Measurements from ENCODE around the gene NME7.
"Not testable (repeated sequence)": the region's sequence is repeated elsewhere in the genome, so short reads cannot be mapped to it uniquely, and the experiment has no call there.

Gene NME7

GRCh38 chr1:169212088-169212487, 155.5 kb downstream of the NME7 start:
- no peak for DNase-seq

- no peak for DNase-seq
Measured at GRCh38 chr1:169207797-169208520, 159.6 kb downstream of the NME7 start.

- DNase-seq, result no peak
Measured at GRCh38 chr1:169204157-169204556, 163.4 kb downstream of the NME7 start.

- no peak for DNase-seq
Measured at GRCh38 chr1:169202791-169203665, 164.6 kb downstream of the NME7 start.

GRCh38 chr1:169201084-169201619, 166.4 kb downstream of the NME7 start:
- no peak for DNase-seq

- DNase-seq, result no peak
Measured at GRCh38 chr1:169200319-169200718, 167.3 kb downstream of the NME7 start.

GRCh38 chr1:169196581-169196980, 171.0 kb downstream of the NME7 start:
- no peak for DNase-seq

GRCh38 chr1:169196161-169196560, 171.4 kb downstream of the NME7 start:
- DNase-seq, result no peak

- no peak for DNase-seq
Measured at GRCh38 chr1:169193191-169193850, 174.3 kb downstream of the NME7 start.

GRCh38 chr1:169186106-169186505, 181.5 kb downstream of the NME7 start:
- DNase-seq, result no peak

GRCh38 chr1:169184812-169185211, 182.8 kb downstream of the NME7 start:
- no peak for DNase-seq

- DNase-seq, result no peak
Measured at GRCh38 chr1:169180174-169180573, 187.4 kb downstream of the NME7 start.

GRCh38 chr1:169179431-169179830, 188.2 kb downstream of the NME7 start:
- DNase-seq, result not testable (repeated sequence)

- DNase-seq, result no peak
Measured at GRCh38 chr1:169175461-169175860, 192.1 kb downstream of the NME7 start.

GRCh38 chr1:169163059-169163458, 204.5 kb downstream of the NME7 start:
- no peak for DNase-seq

GRCh38 chr1:169161496-169162194, 206.0 kb downstream of the NME7 start:
- no peak for DNase-seq

GRCh38 chr1:169160845-169161495, 206.6 kb downstream of the NME7 start:
- DNase-seq, result no peak

- DNase-seq, result no peak
Measured at GRCh38 chr1:169156580-169156979, 211.0 kb downstream of the NME7 start.

GRCh38 chr1:169155675-169156074, 211.9 kb downstream of the NME7 start:
- no peak for DNase-seq

- no peak for DNase-seq
Measured at GRCh38 chr1:169151338-169151837, 216.2 kb downstream of the NME7 start.

- DNase-seq, result no peak
Measured at GRCh38 chr1:169150641-169151337, 216.8 kb downstream of the NME7 start.

All from T1000 (cell line).